Heart right ventricle (tissue), 16 donors: ENCODE measurements around the gene EEA1. TPM values are rescaled to one million over a fixed set of nuclear protein-coding genes. Genes with fewer than 3 reads are reported as not detected.

Experiments used
- ATAC-seq, 8 donors: fragments of 200-7000 bp; cut with Tn5 transposase; one replicate each; pipeline ENCODE4 v1.9.1; 2020; ENCODE audit warnings: mild to moderate bottlenecking in 8 of 8, moderate library complexity in 8 of 8, moderate number of reproducible peaks in 1 of 8
- DNase-seq, 2 donors: peaks; one replicate each; pipeline ENCODE4 v3.0.0-alpha.2; 2020
- H3K27ac ChIP-seq, 10 donors: fragments of 200-600 bp; sonication (generic) in 2 of 10; one replicate each; pipeline versions ENCODE4 v1.5.0 to v1.8.0; 2020 to 2022; ENCODE audit warnings: mild to moderate bottlenecking in 3 of 10
- H3K27me3 ChIP-seq, 7 donors: fragments of 200-600 bp; one replicate each; pipeline ENCODE4 v1.8.0; 2021 to 2022; ENCODE audit warnings: mild to moderate bottlenecking in 2 of 7
- H3K36me3 ChIP-seq, 9 donors: fragments of 200-600 bp; sonication (generic) in 1 of 9; one replicate each; pipeline versions ENCODE4 v1.5.0 to v1.8.0; 2020 to 2022; ENCODE audit warnings: mild to moderate bottlenecking in 2 of 9
- H3K4me1 ChIP-seq, 9 donors: fragments of 200-600 bp; sonication (generic) in 1 of 9; one replicate each; pipeline versions ENCODE4 v1.5.0 to v1.8.0; 2020 to 2022; ENCODE audit warnings: mild to moderate bottlenecking in 4 of 9
- H3K4me3 ChIP-seq, 10 donors: fragments of 200-600 bp; sonication (generic) in 2 of 10; one replicate each; pipeline versions ENCODE4 v1.5.0 to v1.8.0; 2020 to 2022; ENCODE audit warnings: mild to moderate bottlenecking in 7 of 10, moderate library complexity in 2 of 10
- H3K9me3 ChIP-seq, 11 donors: fragments of 200-600 bp in 10 of 11; sonication (generic) in 2 of 11; one replicate each; pipeline versions ENCODE4 v1.5.0 to v1.8.0; 2013 to 2022; ENCODE audit warnings: mild to moderate bottlenecking in 2 of 11, control low read depth in 1 of 11, moderate library complexity in 1 of 11
- CTCF ChIP-seq, 9 donors: fragments of 200-600 bp; sonication (generic) in 2 of 9; IDR thresholded peaks; one replicate each; pipeline versions ENCODE4 v1.5.0 to v1.8.0; 2021 to 2022; ENCODE audit warnings: antibody characterized with exemption in 9 of 9, mild to moderate bottlenecking in 5 of 9, moderate library complexity in 1 of 9
- WGBS, 2 donors: extraction: QIAGEN DNeasy Blood & Tissue Kit; methylation state at CpG; one replicate each; pipeline ENCODE4 v1.1.7; 2013; ENCODE audit warnings: inconsistent platforms in 1 of 2; 5-methylcytosine and 5-hydroxymethylcytosine counted together
- intact Hi-C, 10 donors: fragments of 100-400 bp; cut with DNase I; formaldehyde crosslinking; loops; one replicate each; pipeline versions ENCODE4 v1.11.1 to v1.14.2; 2022
- polyA plus RNA-seq, 2 donors: library from polyadenylated mRNA; stranded (reverse); fragments of 200-250 nt; gene quantifications; one replicate each; pipeline ENCODE4 v1.2.3, GENCODE V29; 2013
- total RNA-seq, 10 donors: library from RNA; stranded (reverse); fragmentation: NEBNext Ultra II Directional in 3 of 10; extraction: Animal tissue kit (Norgen Biotek cat#: 25700) in 3 of 10; gene quantifications; one replicate each; pipeline versions ENCODE4 v1.2.1 to v1.2.4, GENCODE V29; 2021 to 2023
- donor health status: Arrhythmogenic right ventricular cardiomyopathy.
- donor health status: ischemic (EF 13 %, LVEDD 7.1; RV severe dilation, severe dysfunction).
- donor health status: healthy with polysubstance abuse.
- donor health status: DM: no; HTN: yes; CAD: no.
- donor health status: DM: no; HTN: no; CAD: no.
- donor health status: ischemic (EF 25% LVEDD 6.9; RV normal size, moderate dysfunction).
- donor health status: ischemic (EF 25% LVEDD 5.7; RV mildly dilated, moderate dysfunction).
- donor health status: healthy.
- donor health status: DM: yes; HTN: yes; CAD: no.
- donor health status: Ischemic cardiomyopathy.
- donor health status: ischemic (EF 35%, LVEDD 5.7; RV mildly dilated, moderate dysfunction).
- donor health status: nonischemic (EF 11% LVEDD 7.7; RV severe dilation, severe dysfunction).
- donor health status: DM: yes; HTN: yes; CAD: no.
- donor health status: PGD.
- donor health status: ischemic (EF 29% LVEDD 5.4; RV normal size, mild dysfunction).
- donor health status: nonischemic (EF 23%, LVEDD 6.1; RV moderate dilation, normal function).

The EEA1 gene
- total and polyA plus RNA-seq, 12 donors = 2.6 to 41.6 (median 30.5) TPM

DNA sequence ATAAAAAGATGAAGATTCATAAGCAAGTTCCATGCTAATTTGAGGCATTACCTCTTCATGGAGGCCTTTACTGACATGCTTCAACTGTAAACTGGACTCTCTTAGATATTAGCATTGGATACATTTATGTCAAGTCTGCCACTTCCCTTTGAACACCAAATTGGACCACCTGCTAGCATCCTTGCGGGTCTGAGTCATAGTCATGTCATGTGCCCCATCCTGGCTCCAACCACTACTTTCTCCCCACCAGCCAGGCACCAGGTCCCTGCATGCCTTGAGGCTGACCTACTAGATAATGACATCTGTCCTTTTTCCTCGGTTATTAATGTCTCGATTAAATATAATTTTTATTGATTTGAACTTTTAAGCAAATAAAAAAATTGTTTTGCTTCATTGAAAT is 32.9 kb upstream of the EEA1 start:
- intact Hi-C loops = no loop called here
- H3K9me3 ChIP-seq = peaks cover 0 to 9% (median 0%) of the 10 kb centered on the region in 11 donors
- H3K36me3 ChIP-seq = no peaks in the 10 kb centered on the region
- ATAC-seq (no peak), DNase-seq (no peak)
- H3K4me1 ChIP-seq = no peaks in the 10 kb centered on the region
- TF ChIP-seq CTCF (IDR thresholded peaks at IDR 0.05) = no peak
- no peak overlapping the region for H3K4me3 ChIP-seq
- WGBS, 2 donors = 94 to 99% methylated on average over 3 of the region's 3 CpGs
- H3K27ac ChIP-seq = no peak overlapping the region
- no peaks in the 10 kb centered on the region for H3K27me3 ChIP-seq

- no peak for TF ChIP-seq CTCF (IDR thresholded peaks at IDR 0.05)
- Histone ChIP-seq H3K27me3 (no peaks in the 10 kb centered on the region), H3K4me3 (no peak overlapping the region), H3K27ac (no peak overlapping the region), H3K4me1 (no peaks in the 10 kb centered on the region), H3K9me3 (peaks cover 0 to 26% (median 6%) of the 10 kb centered on the region in 11 donors), H3K36me3 (no peaks in the 10 kb centered on the region)
- 82 to 85% methylated on average over 2 of the region's 2 CpGs for WGBS, 2 donors
- intact Hi-C loops = no loop called here
- ATAC-seq (no peak), DNase-seq (no peak)
These were observed 27.0 kb upstream of the EEA1 start for GRCh38 chr12:92955997-92956663.

GRCh38 chr12:92953747-92954146 is 24.7 kb upstream of the EEA1 start:
- Histone ChIP-seq H3K36me3 (no peaks in the 10 kb centered on the region), H3K4me1 (no peaks in the 10 kb centered on the region), H3K27me3 (no peaks in the 10 kb centered on the region), H3K4me3 (no peak overlapping the region), H3K27ac (no peak overlapping the region), H3K9me3 (peaks cover 0 to 26% (median 6%) of the 10 kb centered on the region in 11 donors)
- WGBS, 2 donors = 77 to 97% methylated on average over 5 of the region's 5 CpGs
- TF ChIP-seq CTCF (IDR thresholded peaks at IDR 0.05) = no peak
- DNase-seq (no peak), ATAC-seq (no peak)
- intact Hi-C loops = no loop called here

- DNase-seq (no peak), ATAC-seq (no peak)
- intact Hi-C loops = no loop called here
- Histone ChIP-seq H3K9me3 (peaks cover 0 to 26% (median 6%) of the 10 kb centered on the region in 11 donors), H3K4me3 (no peak overlapping the region), H3K36me3 (no peaks in the 10 kb centered on the region), H3K27me3 (no peaks in the 10 kb centered on the region), H3K27ac (no peak overlapping the region), H3K4me1 (no peaks in the 10 kb centered on the region)
- no peak for TF ChIP-seq CTCF (IDR thresholded peaks at IDR 0.05)
- 69 to 82% methylated on average over 7 of the region's 7 CpGs for WGBS, 2 donors
These were observed 23.3 kb upstream of the EEA1 start for GRCh38 chr12:92952394-92952793.
